Astrocyte of the hippocampus (primary cell): Measurements from ENCODE around the gene ALKBH7.

ENCODE experiments used
- DNase-seq: peaks from one replicate; pipeline ENCODE4 v3.0.0; 2011; ENCODE audit warnings: low read depth, low spot score

Gene ALKBH7

GRCh38 chr19:6424195-6424938 is 51.8 kb downstream of the ALKBH7 start, which contains the start of gene KHSRP:
Gene KHSRP (minus strand): TSS chr19:6424811. CDS start chr19:6424701, 110 bp downstream.
- DNase-seq: peak; percentile 44
